Measurements from ENCODE around the gene ROR1.

ROR1 gene

GRCh38 chr1:63904826-63905225, 131.0 kb downstream of the ROR1 start:
- TF ChIP-seq CTCF (conservative IDR thresholded peaks at IDR 0.05; ENCODE audit: low read depth, low read length), result no peak

DNA sequence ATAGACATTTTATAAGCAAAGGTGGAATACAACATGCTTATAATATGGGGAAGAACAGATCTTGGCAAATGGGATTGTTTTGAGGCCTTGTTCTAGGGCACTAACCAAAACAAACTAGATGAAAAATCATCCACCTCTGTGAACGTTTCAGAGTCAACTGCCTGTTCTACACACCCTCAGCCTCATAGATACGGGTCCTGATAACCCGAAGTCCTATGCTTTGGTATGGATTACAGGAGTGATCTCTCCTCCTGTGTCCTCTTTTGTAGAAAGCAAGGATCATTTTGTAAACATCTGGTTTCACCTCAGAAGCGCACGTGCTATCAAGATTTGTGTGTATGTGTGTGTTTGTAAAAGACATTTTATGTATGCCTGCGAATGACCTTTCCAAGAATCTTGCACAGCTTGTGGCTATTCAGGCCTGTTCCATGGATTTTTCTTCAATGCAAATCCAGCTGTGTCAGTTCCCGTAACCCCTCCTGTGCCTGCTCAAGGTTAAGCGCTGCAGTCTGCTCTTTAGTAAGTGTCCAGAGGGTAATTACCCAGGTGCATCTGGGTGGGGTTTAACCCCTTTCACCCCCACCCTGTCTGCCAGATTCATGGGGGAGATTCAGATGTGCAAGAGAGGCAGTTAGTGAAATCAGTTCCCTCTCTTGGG, 132.4 kb downstream of the ROR1 start:
- no peak for DNase-seq (ENCODE audit: low read depth)
- no peak overlapping the region for H3K4me3 ChIP-seq (ENCODE audit: low read length)
- no peak for TF ChIP-seq CTCF (conservative IDR thresholded peaks at IDR 0.05; ENCODE audit: low read depth, low read length)

More at GRCh38 chr1:63904826-63905225, 131.0 kb downstream of the ROR1 start:
- H3K4me3 ChIP-seq (ENCODE audit: low read length), result no peak overlapping the region
- no peak for DNase-seq (ENCODE audit: low read depth)

DNA sequence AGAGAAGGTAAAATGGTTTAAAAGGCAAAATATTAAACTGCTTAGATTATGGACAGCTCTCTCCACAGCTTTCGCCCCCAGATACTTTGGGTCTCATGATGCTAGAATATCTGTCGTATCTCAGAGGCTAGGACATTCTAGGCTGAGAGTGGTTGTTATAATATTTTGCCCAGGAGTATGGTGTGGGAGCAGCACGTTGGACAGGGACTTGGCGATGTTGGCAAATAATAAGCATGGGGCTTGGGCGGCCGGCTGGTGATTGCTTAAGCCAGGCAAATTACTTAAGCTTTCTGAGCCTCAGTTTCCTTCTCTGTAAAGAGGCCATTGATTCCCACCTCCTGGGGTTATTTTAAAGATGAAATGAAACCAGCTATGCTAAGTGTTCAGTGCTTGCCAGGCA, 133.2 kb downstream of the ROR1 start:
- no peak overlapping the region for H3K4me3 ChIP-seq (ENCODE audit: low read length)
- TF ChIP-seq CTCF (conservative IDR thresholded peaks at IDR 0.05; ENCODE audit: low read depth, low read length), result no peak
- DNase-seq (ENCODE audit: low read depth), result no peak

DNA sequence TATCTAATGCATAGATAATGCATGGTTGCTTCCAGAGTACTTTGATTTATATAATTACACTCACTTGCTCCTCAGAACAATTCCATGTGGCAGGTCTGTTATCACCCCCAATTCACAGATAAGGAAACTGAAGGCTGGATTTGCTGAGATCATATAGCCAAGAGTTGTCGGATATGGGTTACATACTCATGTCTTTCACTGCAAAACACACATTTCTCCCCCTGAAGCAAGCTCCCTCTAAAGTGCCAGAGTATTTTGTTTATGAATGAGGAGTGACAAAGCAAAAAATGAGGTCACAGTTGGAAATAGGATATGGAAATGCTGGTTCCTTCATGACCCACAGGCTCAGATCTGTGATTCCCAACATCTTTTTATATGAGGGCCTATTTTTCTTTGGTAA, 134.2 kb downstream of the ROR1 start:
- no peak for TF ChIP-seq CTCF (conservative IDR thresholded peaks at IDR 0.05; ENCODE audit: low read depth, low read length)
- no peak overlapping the region for H3K4me3 ChIP-seq (ENCODE audit: low read length)
- DNase-seq (ENCODE audit: low read depth), result no peak

GRCh38 chr1:63909526-63909925, 135.7 kb downstream of the ROR1 start:
- DNase-seq (ENCODE audit: low read depth), result no peak
- no peak overlapping the region for H3K4me3 ChIP-seq (ENCODE audit: low read length)
- TF ChIP-seq CTCF (conservative IDR thresholded peaks at IDR 0.05; ENCODE audit: low read depth, low read length), result no peak

DNA sequence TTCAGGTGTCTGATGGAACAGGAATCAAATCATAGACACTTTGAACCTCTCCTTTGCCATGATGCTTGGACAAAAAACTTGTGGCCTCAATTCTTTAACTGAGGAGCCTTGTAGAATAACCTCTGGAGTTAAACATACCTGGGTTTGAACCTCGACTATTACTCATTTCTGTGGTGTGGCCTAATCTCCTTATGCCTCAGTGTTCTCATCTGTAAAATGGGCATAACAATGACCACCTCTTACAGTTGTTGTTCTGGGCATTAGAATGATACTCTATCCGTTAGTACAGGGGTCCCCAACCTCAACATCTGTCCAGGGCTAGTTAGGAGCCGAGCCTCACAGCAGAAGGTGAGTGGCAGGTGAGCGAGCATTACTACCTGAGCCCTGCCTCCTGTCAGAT, 137.2 kb downstream of the ROR1 start:
- DNase-seq (ENCODE audit: low read depth), result no peak
- TF ChIP-seq CTCF (conservative IDR thresholded peaks at IDR 0.05; ENCODE audit: low read depth, low read length), result no peak
- H3K4me3 ChIP-seq (ENCODE audit: low read length), result no peak overlapping the region

GRCh38 chr1:63912643-63913042, 138.8 kb downstream of the ROR1 start:
- H3K4me3 ChIP-seq (ENCODE audit: low read length), result no peak overlapping the region
- no peak for DNase-seq (ENCODE audit: low read depth)
- TF ChIP-seq CTCF (conservative IDR thresholded peaks at IDR 0.05; ENCODE audit: low read depth, low read length), result no peak
